Activated CD4-positive, CD25-positive, alpha-beta regulatory T cell treated with anti-CD3 and anti-CD28 coated beads, Interleukin-2, amount 50 U/mL, for 24 hours (primary cell): ENCODE results near the gene GMPR.

Experiments
- ATAC-seq, 2 donors: fragments of 150-1000 bp; cut with Tn5 transposase; one replicate each; pipeline ENCODE4 v1.10.0; 2021; ENCODE audit warnings: mild to moderate bottlenecking in 1 of 2, moderate library complexity in 1 of 2

Gene GMPR

GRCh38 chr6:16306334-16306733 lies 67.9 kb downstream of the GMPR start:
- ATAC-seq, result no peak

GRCh38 chr6:16311763-16312162 lies 73.4 kb downstream of the GMPR start:
- ATAC-seq, result no peak

DNA sequence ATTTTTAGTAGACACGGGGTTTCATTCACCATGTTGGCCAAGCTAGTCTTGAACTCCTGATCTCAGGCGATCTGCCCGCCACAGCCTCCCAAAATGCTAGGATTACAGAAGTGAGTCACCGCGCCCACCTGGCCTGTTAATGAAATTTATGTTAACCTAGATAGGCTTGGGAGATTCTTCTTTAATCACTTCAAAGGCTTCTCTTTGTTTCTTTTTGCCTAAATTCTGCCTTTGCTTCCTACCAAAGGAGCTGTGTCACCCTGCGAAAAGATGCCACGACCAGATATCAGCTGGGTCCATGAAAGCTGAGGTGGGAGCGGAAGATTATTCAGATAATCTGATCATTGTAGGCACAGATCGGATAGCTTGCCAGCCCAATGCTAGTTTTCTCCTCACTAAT lies 75.3 kb downstream of the GMPR start:
- ATAC-seq, result no peak

DNA sequence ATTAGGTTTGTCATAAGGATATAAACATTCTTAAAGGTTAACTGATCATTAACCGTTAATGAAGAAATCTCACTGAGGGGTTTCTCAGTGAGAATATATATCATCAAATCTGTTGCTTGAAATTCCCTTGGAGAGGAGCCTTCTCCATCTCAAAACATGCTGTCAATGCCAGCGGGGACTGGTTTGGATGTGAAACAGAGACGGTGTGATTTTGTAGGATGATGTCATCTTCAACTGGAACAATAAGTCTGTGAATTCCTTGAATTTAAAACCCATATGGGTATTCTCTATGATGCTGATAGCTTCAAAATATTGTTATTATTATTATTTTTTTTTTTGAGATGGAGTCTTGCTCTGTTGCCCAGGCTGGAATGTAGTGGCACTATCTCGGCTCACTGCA lies 75.9 kb downstream of the GMPR start:
- no peak for ATAC-seq

- no peak for ATAC-seq
These were observed 78.4 kb downstream of the GMPR start for GRCh38 chr6:16316741-16317251.

- ATAC-seq, result peak; percentile 41 to 44
These were observed 80.2 kb downstream of the GMPR start for GRCh38 chr6:16318538-16318937.

DNA sequence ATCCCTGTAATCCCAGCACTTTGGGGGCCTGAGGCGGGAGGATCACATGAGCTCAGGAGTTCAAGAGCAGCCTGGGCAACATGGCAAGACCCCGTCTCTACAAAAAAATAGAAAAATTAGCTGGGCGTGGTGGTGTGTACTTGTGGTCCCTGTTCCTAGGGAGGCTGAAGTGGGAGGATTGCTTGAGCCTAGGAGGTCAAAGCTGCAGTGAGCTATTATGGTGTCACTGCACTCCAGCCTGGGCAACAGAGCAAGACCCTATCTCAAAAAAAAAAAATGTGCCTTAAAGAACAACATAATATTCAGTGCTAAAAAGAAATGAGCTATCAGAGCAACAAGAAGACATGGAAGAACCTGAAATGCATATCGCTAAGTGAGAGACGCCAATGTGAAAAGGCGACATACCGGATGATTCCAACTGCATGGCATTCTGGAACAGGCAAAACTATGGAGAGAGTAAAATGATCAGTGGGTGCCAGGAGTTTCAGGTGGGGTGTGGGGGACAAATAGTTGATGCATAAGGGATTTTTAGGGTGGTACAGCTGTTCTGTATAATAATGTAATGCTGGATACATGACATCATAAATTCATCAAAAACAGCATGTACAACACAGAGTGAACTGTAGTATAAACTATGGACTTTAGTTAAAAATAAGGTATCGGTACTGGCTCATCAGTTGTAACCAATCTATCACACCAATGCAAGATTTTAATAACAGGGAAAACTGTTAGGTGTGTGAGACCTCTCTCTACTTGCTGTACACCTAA lies 80.8 kb downstream of the GMPR start:
- no peak for ATAC-seq

DNA sequence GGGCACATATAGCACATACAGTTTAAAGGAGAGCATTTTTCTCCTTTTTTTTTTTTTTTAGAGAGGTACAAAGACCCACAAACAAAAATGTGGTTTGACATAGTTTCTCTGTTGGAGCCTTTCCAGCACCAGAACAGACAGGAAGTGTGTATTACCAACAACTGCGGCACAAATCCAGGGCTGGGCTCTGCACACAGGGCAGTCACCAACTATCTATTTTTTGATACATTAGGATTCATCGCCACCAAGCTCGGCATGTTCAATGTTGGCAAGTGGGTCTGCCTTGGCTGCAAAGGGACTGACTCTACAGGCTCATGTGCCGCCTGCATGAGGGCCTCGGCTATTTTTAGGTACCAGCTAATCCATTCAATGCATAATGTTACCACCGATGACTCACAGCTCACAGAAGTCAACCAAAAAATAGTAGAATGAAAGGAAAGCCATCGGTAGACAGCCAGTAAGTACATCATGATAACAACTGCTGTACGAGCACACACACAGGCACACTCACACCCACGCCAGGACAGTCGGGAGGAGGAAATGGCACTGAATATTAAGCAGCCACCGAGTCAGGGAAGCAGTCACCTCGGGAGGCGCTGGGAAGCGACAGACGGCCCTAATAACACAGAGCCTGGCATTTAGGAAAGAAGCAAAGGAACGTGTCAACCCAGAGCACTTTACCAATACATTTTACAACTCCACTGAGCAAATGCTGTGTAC lies 81.6 kb downstream of the GMPR start:
- ATAC-seq, result peak; percentile 66 to 72

GRCh38 chr6:16320533-16321340 lies 82.3 kb downstream of the GMPR start:
- no peak for ATAC-seq

GRCh38 chr6:16321341-16321710 lies 82.9 kb downstream of the GMPR start:
- ATAC-seq, result no peak

DNA sequence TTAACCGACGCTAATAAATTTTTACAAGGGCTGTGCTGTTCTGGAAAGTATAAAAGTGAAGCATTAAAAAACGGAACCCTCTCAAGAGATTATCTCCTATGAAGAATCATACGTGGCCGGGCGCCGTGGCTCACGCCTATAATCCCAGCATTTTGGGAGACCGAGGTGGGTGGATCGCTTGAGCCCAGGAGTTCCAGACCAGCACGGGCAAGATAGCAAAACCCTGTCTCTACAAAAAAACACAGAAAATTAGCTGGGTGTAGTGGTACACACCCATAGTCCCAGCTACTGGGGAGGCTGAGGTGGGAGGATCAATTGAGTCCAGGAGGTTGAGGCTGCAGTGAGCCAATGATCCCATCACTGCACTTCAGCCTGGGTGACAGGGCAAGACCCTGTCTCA lies 83.4 kb downstream of the GMPR start:
- ATAC-seq, result no peak

- peak; percentile 76 to 80 for ATAC-seq
These were observed 84.4 kb downstream of the GMPR start for GRCh38 chr6:16322666-16323312.

- no peak for ATAC-seq
These were observed 85.8 kb downstream of the GMPR start for GRCh38 chr6:16324184-16324583.

DNA sequence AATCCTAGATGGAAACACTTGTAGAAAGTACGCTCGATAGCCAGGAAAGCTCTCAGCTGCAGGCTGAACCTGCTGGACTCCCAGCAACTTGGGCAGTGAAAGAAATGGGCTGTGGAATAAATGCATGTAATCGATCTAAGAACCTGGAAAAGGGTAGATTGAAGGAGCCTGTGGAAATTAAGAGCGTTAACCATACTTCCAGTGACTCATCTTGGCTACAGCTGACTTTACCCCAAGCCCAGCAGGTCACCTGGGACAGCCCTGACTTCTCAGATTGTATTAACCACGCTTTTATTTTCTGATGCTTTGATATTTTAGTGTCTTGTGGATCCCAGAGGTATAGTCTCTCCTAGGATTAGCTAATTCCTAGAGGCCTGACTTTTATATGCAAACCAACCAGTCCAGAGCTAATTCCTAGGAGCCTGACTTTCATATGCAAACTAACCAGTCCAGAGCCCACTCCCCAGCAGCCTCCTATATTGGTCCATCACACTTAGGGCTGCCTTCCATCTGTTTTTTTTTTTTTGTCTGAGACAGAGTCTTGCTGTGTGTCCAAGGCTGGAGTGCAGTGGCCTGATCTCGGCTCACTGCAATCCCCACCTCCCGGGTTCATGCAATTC lies 86.3 kb downstream of the GMPR start:
- ATAC-seq, result no peak

GRCh38 chr6:16326531-16326930 lies 88.1 kb downstream of the GMPR start:
- no peak for ATAC-seq

- no peak for ATAC-seq
These were observed 88.8 kb downstream of the GMPR start for GRCh38 chr6:16326971-16327776.

DNA sequence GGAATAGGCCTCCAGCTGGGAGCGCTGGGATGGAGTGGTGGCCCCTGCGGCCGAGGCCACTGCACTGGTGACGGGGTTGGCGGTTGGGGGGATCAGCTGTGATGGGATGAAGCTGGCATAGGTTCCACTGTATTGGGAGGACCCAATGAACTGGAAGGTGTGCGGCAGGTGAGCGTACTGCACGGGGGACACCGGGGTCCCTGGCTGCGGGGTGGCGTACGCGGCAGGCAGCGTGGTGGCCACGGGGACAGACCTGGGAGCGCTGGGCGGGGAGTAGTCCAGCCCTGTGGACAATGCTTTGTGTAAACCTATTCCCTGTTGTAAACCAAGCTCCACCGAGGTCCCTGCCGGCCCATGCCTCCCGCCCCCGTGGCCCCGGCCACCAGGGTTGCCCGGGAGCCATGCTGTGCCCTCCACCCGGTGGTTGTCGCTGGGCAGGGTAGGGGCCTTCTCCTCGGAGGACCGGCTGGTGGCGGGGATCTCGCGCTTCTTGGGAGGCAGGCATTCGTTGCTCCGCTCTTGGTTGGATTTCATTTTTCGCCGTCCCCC lies 89.5 kb downstream of the GMPR start:
- no peak for ATAC-seq

GRCh38 chr6:16329233-16329632 lies 90.8 kb downstream of the GMPR start:
- no peak for ATAC-seq

DNA sequence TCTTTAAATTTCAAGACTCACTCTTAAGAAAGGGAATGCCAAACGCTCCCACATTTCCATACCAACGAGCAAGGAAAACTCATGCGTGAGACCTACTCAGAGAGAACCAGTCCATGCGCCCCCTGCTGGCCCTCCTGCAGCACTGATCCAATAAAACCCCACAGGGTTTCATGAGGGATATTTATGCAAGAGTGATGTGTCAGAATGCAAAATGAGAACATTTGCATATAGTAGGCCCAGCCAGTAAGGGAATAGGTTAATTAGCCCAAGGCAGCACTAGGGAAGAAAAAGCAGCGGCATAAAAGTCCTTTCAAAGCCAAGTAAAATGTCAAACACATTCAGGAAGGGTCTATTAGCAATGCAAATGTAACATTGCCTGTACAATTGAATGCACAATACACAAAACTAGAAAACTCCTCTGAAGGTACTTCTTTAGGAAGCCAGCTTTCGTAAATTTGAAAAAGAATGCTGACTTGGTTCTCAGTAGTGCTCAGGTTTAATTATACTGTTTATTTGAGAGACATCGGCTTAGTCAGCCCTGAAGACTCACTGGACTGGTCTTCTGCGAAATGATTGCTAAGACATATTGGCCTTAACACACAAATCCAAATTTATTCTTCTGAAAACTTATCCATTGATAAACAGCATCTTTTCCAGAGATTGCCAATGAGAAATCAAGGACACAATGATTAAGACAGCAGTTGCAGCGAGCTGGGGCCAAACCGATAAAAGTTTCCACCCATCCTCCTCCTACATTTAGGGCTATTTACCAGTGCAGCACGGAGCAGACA lies 93.2 kb downstream of the GMPR start:
- peak; percentile 74 to 80 for ATAC-seq

GRCh38 chr6:16332175-16332542 lies 93.8 kb downstream of the GMPR start:
- peak; percentile 98 for ATAC-seq
